HUES48 (cell line): ENCODE data around the gene SLC16A13.
A peak's percentile ranks its signal among the peaks of the same experiment; 100 is the strongest.
"Not testable (repeated sequence)": the region's sequence is repeated elsewhere in the genome, so short reads cannot be mapped to it uniquely, and the experiment has no call there.

Experiments used
- H3K27ac ChIP-seq: one replicate; pipeline ENCODE4 v1.7.0; 2013; ENCODE audit warnings: low read depth, low read length, inconsistent platforms
- H3K27me3 ChIP-seq: 2 replicates; pipeline ENCODE4 v1.6.1; 2013; ENCODE audit warnings: mild to moderate bottlenecking, low read length; ENCODE audit not compliant: control insufficient read depth, insufficient read depth
- H3K36me3 ChIP-seq: 2 replicates; pipeline ENCODE4 v1.6.1; 2013; ENCODE audit warnings: low read length; ENCODE audit not compliant: control insufficient read depth, insufficient read depth
- H3K4me1 ChIP-seq: 2 replicates; pipeline ENCODE4 v1.6.1; 2013; ENCODE audit warnings: mild to moderate bottlenecking, low read length; ENCODE audit not compliant: control insufficient read depth, insufficient read depth
- H3K4me3 ChIP-seq: 2 replicates; pipeline ENCODE4 v1.5.1; 2013; ENCODE audit warnings: mild to moderate bottlenecking, low read depth, low read length
- H3K9ac ChIP-seq: 2 replicates; pipeline ENCODE4 v1.6.1; 2013; ENCODE audit warnings: mild to moderate bottlenecking, low read depth, low read length, moderate library complexity
- H3K9me3 ChIP-seq: 2 replicates; pipeline ENCODE4 v1.6.1; 2013; ENCODE audit warnings: low read length; ENCODE audit not compliant: control insufficient read depth, insufficient read depth

Gene SLC16A13

GRCh38 chr17:7039832-7040231 is 4.0 kb downstream of the SLC16A13 start:
- Histone ChIP-seq H3K9me3 (no peaks in the 10 kb centered on the region), H3K27me3 (peaks cover 32% of the 10 kb centered on the region), H3K4me1 (peaks cover 12% of the 10 kb centered on the region; the same call in 1 of the 2 replicates), H3K36me3 (no peaks in the 10 kb centered on the region), H3K9ac (no peak overlapping the region), H3K27ac (no peak overlapping the region), H3K4me3 (no peak overlapping the region)

DNA sequence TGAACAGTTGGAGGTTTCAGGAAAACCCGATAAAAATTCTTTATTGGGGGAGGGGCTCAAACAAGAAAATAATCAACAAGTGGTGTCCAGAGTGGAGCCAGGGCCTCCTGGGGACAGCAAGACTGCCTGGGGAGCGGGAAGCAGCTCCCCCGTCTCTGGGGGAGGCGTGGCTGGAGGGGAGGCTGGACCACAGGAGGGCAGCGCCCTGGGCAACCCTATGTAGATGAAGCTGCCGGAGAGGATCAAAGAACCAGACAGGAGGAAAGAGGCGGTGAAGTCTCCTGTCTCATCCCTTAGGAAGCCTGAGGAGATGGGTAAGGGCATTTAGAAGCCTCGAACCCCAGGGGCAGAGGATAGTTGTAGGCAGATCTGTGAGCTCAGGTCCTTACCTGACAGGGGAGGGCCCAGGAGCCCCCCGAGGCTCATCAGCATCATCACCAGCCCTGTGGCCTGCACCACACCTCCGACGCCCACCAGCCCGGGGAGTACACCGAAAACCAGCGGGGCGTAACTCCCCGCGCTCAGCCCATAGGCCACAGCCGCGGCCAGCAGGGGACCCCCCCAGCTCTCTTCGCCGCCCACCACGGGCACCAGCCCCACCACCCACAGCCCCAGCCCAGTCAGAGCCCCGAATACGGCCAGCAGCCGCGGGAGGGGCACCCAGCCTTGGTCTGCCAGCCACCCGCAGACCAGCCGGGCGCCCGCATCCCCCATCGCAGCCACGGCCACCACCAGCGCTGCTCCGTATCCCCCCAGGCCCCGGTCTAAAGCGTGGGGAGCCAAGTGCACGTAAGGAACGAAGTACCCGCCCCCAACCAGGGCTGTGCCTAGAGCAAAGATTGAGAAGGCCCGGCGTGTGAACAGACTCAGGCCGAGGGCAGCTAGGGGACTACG is 6.0 kb downstream of the SLC16A13 start:
- Histone ChIP-seq H3K36me3 (no peaks in the 10 kb centered on the region), H3K9ac (no peak overlapping the region), H3K27me3 (peaks cover 49% of the 10 kb centered on the region), H3K4me1 (peaks cover 16% of the 10 kb centered on the region), H3K27ac (no peak overlapping the region), H3K9me3 (no peaks in the 10 kb centered on the region), H3K4me3 (peak overlapping the region; percentile 69)

DNA sequence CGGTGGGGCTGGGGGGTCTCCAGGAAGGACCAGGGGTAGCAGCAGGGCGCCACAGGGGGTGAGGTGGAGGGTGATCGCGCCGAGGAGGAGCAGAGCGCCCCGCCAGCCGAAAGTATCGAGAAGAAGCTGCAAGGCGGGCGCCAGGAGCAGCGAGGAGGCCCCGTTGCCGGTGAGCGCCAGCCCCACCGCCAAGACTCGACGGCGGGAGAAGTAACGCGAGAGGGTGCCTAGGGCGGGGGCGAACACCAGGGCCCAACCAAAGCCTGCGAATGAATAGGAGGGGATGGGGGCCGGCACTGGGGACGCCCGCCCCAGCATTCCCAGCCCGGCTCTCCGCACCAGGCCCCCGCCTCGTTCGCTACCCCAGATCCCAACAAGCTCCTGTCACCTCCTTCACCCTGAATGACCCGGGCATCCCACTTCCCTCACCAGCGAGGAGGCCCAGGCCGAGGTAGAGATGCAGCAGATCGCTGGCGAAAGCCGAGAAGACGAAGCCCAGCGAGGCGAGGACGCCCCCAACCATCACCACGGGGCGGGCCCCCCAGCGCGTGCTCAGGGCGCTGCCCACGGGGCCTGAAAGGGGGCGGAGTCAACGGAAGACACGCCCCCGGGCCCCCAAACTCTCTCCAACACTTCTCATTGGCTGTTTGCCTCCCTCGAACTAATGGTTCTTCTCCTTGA is 6.8 kb downstream of the SLC16A13 start:
- Histone ChIP-seq H3K9me3 (no peaks in the 10 kb centered on the region), H3K36me3 (no peaks in the 10 kb centered on the region), H3K27ac (no peak overlapping the region), H3K9ac (no peak overlapping the region), H3K4me3 (peak overlapping the region; percentile 69), H3K4me1 (peaks cover 19% of the 10 kb centered on the region), H3K27me3 (peaks cover 49% of the 10 kb centered on the region)

DNA sequence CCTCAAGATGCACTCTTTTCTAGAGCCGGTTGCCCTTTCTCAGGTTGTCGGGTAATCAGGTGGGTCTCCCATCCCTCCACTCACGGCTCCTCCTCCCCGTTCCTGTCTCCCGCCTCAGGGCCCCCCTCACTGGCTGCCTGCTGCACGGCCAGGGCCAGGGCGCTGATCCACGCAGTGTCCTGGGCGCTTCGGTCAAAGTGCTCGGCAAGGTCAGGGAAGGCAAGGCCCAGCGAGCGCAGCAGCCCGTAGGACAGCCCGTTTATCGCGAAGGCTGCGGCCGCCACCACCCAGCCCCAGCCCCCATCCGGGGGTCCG is 7.3 kb downstream of the SLC16A13 start:
- no peak overlapping the region for H3K27ac ChIP-seq
- peaks cover 49% of the 10 kb centered on the region for H3K27me3 ChIP-seq
- no peaks in the 10 kb centered on the region for H3K9me3 ChIP-seq
- peaks cover 19% of the 10 kb centered on the region for H3K4me1 ChIP-seq
- no peaks in the 10 kb centered on the region for H3K36me3 ChIP-seq
- H3K4me3 ChIP-seq = peak overlapping the region; percentile 69
- H3K9ac ChIP-seq = no peak overlapping the region

DNA sequence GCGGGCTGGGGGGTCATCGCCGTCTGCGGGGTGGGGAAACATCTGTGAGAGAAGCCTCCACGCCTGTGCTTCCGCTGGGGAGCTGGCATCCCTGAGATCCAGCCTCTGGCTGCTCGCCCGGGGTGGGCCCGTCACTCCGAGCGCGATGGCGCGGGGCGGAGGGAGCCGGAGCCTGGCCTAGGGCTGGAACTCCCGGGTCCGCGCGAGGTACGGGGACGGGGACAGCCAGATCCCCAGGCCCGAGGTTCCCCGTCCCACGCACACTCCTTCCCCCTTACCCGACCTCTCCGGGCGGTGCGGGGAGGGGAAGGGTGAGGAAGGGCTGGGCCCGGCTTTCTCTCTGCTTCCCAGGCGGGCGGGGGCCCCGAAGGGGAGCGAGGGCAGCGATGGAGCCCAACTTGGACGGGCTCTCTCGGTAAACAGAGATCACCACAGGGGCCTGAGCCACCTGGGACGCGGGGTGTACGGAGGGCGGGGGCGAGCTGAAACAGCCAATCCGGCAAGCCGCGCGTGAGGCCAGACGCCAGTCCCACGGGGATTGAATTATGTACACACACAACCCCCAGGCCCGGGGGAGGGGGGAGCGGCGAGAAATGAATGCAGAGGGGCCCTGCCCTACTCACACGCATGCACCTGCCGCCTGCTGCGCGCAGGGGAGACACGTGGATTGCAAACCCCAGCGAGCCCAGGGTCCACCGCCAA is 7.8 kb downstream of the SLC16A13 start, which contains the start of gene SLC16A11:
Gene SLC16A11, minus strand, starts transcription at position 596 of the 702 bp plus-strand sequence. Its CDS starts 579 bp downstream, at position 17.
- Histone ChIP-seq H3K9ac (no peak within 1 kb of the TSS), H3K36me3 (no peaks in the 10 kb centered on the region), H3K27ac (no peak within 1 kb of the TSS), H3K4me3 (peak within 1 kb of the TSS; percentile 69), H3K27me3 (peaks cover 49% of the 10 kb centered on the region), H3K9me3 (no peaks in the 10 kb centered on the region), H3K4me1 (peaks cover 19% of the 10 kb centered on the region)

DNA sequence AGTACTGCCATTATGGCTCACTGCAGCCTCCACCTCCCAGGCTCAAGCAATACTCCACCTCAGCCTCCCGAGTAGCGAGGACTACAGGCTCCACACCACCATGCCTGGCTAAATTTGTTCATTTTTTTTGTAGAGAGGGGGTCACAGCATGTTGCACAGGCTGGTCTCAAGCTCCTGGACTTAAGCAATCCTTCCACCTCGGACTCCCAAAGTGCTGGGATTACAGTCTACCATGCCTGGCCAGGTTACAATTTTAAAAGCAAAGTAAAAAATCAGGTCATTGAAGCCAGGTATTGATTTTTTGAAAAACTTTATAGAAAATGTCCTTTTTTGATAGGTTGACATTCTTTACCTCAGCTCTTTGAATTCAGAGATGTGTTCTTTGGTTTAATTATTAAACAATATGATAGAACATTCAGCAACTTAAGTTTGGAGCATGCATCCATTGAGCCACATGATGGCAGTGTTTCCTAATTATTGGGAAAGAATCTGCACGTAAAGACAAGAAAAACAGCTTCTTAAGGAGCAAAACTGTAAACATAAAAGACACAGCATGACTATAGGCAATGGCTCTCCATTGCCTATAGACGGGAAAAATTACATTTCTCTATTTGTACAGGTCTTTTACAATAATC is 9.8 kb downstream of the SLC16A13 start:
- Histone ChIP-seq H3K4me3 (peak overlapping the region; percentile 69), H3K27me3 (peaks cover 49% of the 10 kb centered on the region), H3K9ac (no peak overlapping the region), H3K9me3 (no peaks in the 10 kb centered on the region), H3K27ac (no peak overlapping the region), H3K36me3 (no peaks in the 10 kb centered on the region), H3K4me1 (peaks cover 19% of the 10 kb centered on the region)

- Histone ChIP-seq H3K27me3 (peaks cover 49% of the 10 kb centered on the region), H3K36me3 (no peaks in the 10 kb centered on the region), H3K4me3 (peak overlapping the region; percentile 69), H3K9ac (no peak overlapping the region; the same call in 1 of the 2 replicates), H3K27ac (peak overlapping the region; percentile 45), H3K4me1 (peaks cover 18% of the 10 kb centered on the region), H3K9me3 (no peaks in the 10 kb centered on the region)
These were observed 10.4 kb downstream of the SLC16A13 start for GRCh38 chr17:7046127-7046724.

GRCh38 chr17:7046725-7047397 is 11.0 kb downstream of the SLC16A13 start:
- H3K9me3 ChIP-seq, H3K9ac ChIP-seq, H3K36me3 ChIP-seq: not testable (repeated sequence)
- peak overlapping the region; percentile 45 for H3K27ac ChIP-seq
- peaks cover 12% of the 10 kb centered on the region for H3K4me1 ChIP-seq
- H3K27me3 ChIP-seq = peaks cover 47% of the 10 kb centered on the region
- H3K4me3 ChIP-seq = peak overlapping the region; percentile 69

GRCh38 chr17:7047566-7047965 is 11.8 kb downstream of the SLC16A13 start:
- Histone ChIP-seq H3K27ac (no peak overlapping the region), H3K9ac (no peak overlapping the region), H3K36me3 (no peaks in the 10 kb centered on the region), H3K9me3 (no peaks in the 10 kb centered on the region), H3K4me1 (peaks cover 12% of the 10 kb centered on the region), H3K4me3 (no peak overlapping the region), H3K27me3 (peaks cover 40% of the 10 kb centered on the region)

GRCh38 chr17:7048968-7049367 is 13.2 kb downstream of the SLC16A13 start:
- Histone ChIP-seq H3K36me3 (no peaks in the 10 kb centered on the region), H3K27me3 (peaks cover 26% of the 10 kb centered on the region), H3K4me1 (peaks cover 12% of the 10 kb centered on the region), H3K9ac (no peak overlapping the region), H3K27ac (no peak overlapping the region), H3K9me3 (no peaks in the 10 kb centered on the region), H3K4me3 (no peak overlapping the region)
